Left renal pelvis (tissue), 4 donors: ENCODE measurements around the gene LMOD2. TPM values are rescaled to one million over a fixed set of nuclear protein-coding genes. Genes with fewer than 3 reads are reported as not detected.
A peak's percentile ranks its signal among the peaks of the same experiment; 100 is the strongest.

Source experiments
- DNase-seq, 4 donors: peaks; one replicate each; pipeline ENCODE4 v3.0.0-alpha.2; 2013; ENCODE audit warnings: low read depth in 4 of 4, low spot score in 3 of 4
- polyA plus RNA-seq, 4 donors: library from polyadenylated mRNA; unstranded; fragments of 120-200 nt; gene quantifications; one replicate each; pipeline ENCODE4 v1.2.1, GENCODE V29; 2013; ENCODE audit not compliant: insufficient read length in 4 of 4

Gene LMOD2
- polyA plus RNA-seq, 4 donors, result not detected

- no peak for DNase-seq
Measured at GRCh38 chr7:123669485-123669884, 13.8 kb downstream of the LMOD2 start.

GRCh38 chr7:123673137-123673732 is 17.6 kb downstream of the LMOD2 start:
- DNase-seq, result no peak

GRCh38 chr7:123673752-123674398 is 18.2 kb downstream of the LMOD2 start:
- no peak for DNase-seq

GRCh38 chr7:123674399-123675180 is 18.9 kb downstream of the LMOD2 start:
- no peak for DNase-seq

- no peak for DNase-seq
Measured at GRCh38 chr7:123675181-123675473, 19.5 kb downstream of the LMOD2 start.

GRCh38 chr7:123677061-123677715 is 21.5 kb downstream of the LMOD2 start:
- DNase-seq, result no peak

- no peak for DNase-seq
Measured at GRCh38 chr7:123679614-123680013, 23.9 kb downstream of the LMOD2 start.

GRCh38 chr7:123680580-123680979 is 24.9 kb downstream of the LMOD2 start:
- DNase-seq, result no peak

- DNase-seq, result no peak
Measured at GRCh38 chr7:123681561-123681960, 25.9 kb downstream of the LMOD2 start.

- peak; percentile 21 to 36 (median 30) for DNase-seq
Measured at GRCh38 chr7:123682690-123683089, 27.0 kb downstream of the LMOD2 start.

- no peak for DNase-seq
Measured at GRCh38 chr7:123687161-123687560, 31.5 kb downstream of the LMOD2 start.

GRCh38 chr7:123687727-123688126 is 32.1 kb downstream of the LMOD2 start:
- DNase-seq, result no peak

GRCh38 chr7:123689250-123689649 is 33.6 kb downstream of the LMOD2 start:
- DNase-seq, result no peak

GRCh38 chr7:123690550-123690949 is 34.9 kb downstream of the LMOD2 start:
- DNase-seq, result no peak

GRCh38 chr7:123692471-123692877 is 36.8 kb downstream of the LMOD2 start:
- no peak for DNase-seq

GRCh38 chr7:123695944-123696677 is 40.4 kb downstream of the LMOD2 start:
- no peak for DNase-seq

GRCh38 chr7:123705211-123705901 is 49.7 kb downstream of the LMOD2 start:
- no peak for DNase-seq

GRCh38 chr7:123709525-123709924 is 53.9 kb downstream of the LMOD2 start:
- no peak for DNase-seq

- no peak for DNase-seq
Measured at GRCh38 chr7:123710683-123711082, 55.0 kb downstream of the LMOD2 start.

GRCh38 chr7:123711832-123712293 is 56.2 kb downstream of the LMOD2 start:
- DNase-seq, result no peak
